Endodermal cell (in vitro differentiated cells): ENCODE data around the gene S1PR1. TPM values are rescaled to one million over a fixed set of nuclear protein-coding genes. Genes with fewer than 3 reads are reported as not detected.

Experiments used
- DNase-seq: peaks from one replicate; pipeline ENCODE4 v3.0.0-alpha.2; 2017
- H3K27ac ChIP-seq: 2 replicates; pipeline ENCODE4 v1.5.1; 2013; ENCODE audit warnings: mild to moderate bottlenecking, low read depth, low read length, moderate library complexity
- H3K27me3 ChIP-seq: 2 replicates; pipeline ENCODE4 v1.6.1; 2013; ENCODE audit warnings: mild to moderate bottlenecking, low read length, moderate library complexity; ENCODE audit not compliant: insufficient read depth, control insufficient read depth, poor library complexity, severe bottlenecking
- H3K36me3 ChIP-seq: 2 replicates; pipeline ENCODE4 v1.7.0; 2013; ENCODE audit warnings: mild to moderate bottlenecking, low read length, moderate library complexity; ENCODE audit not compliant: control insufficient read depth, insufficient read depth
- H3K4me1 ChIP-seq: one replicate; pipeline ENCODE4 v1.7.0; 2013; ENCODE audit warnings: low read length; ENCODE audit not compliant: control insufficient read depth, insufficient read depth
- H3K4me3 ChIP-seq: 2 replicates; pipeline ENCODE4 v1.5.1; 2013; ENCODE audit warnings: mild to moderate bottlenecking, low read length, moderate library complexity
- H3K9ac ChIP-seq: 2 replicates; pipeline ENCODE4 v1.6.1; 2013; ENCODE audit warnings: mild to moderate bottlenecking, low read length, moderate library complexity; ENCODE audit not compliant: poor library complexity, severe bottlenecking; ENCODE audit errors: extremely low read depth
- H3K9me3 ChIP-seq: 2 replicates; pipeline ENCODE4 v1.6.1; 2013; ENCODE audit warnings: mild to moderate bottlenecking, low read length, moderate library complexity; ENCODE audit not compliant: control insufficient read depth
- H3K27ac Mint-ChIP-seq: 2 replicates; pipeline ENCODE4 v1.8.0; 2020; ENCODE audit warnings: mixed read lengths
- H3K27me3 Mint-ChIP-seq: 2 replicates; pipeline ENCODE4 v1.8.0; 2021; ENCODE audit warnings: mild to moderate bottlenecking, mixed read lengths; ENCODE audit not compliant: insufficient read depth
- H3K36me3 Mint-ChIP-seq: 2 replicates; pipeline ENCODE4 v1.8.0; 2020; ENCODE audit warnings: low read depth, mixed read lengths
- H3K4me1 Mint-ChIP-seq: 2 replicates; pipeline ENCODE4 v1.8.0; 2020; ENCODE audit warnings: mixed read lengths
- H3K4me3 Mint-ChIP-seq: 2 replicates; pipeline ENCODE4 v1.8.0; 2020; ENCODE audit warnings: mild to moderate bottlenecking, moderate library complexity, mixed read lengths
- H3K9me3 Mint-ChIP-seq: 2 replicates; pipeline ENCODE4 v1.8.0; 2020; ENCODE audit warnings: mild to moderate bottlenecking, mixed read lengths
- WGBS, 2 experiments: methylation state at CpG; one replicate each; pipeline versions ENCODE4 v1.1.5 to v1.1.7; 2013; ENCODE audit warnings: missing lambda C conversion rate in 2 of 2, mixed read lengths in 1 of 2; ENCODE audit not compliant: insufficient coverage in 1 of 2, insufficient read length in 1 of 2; 5-methylcytosine and 5-hydroxymethylcytosine counted together
- total RNA-seq, 2 donors: library from RNA; stranded (reverse); fragmentation: NEBNext Ultra II Directional in 1 of 2; extraction: Animal tissue kit (Norgen Biotek cat#: 25700) in 1 of 2; gene quantifications; 2 replicates in 1 of 2; 3 replicates in 1 of 2; pipeline ENCODE4 v1.2.1, GENCODE V29; 2021
- TF ChIP-seq, protein P1 (sequence below): fragments of 200-600 bp; sonication (generic); conservative IDR thresholded peaks from 2 replicates; pipeline ENCODE4 v1.5.0; 2021; ENCODE audit warnings: antibody characterized with exemption, mild to moderate bottlenecking

S1PR1 gene
- total RNA-seq, 2 donors from 2014 or later = 0.35 to 0.53 TPM

- no peak for DNase-seq
- TF ChIP-seq, protein P1, sequence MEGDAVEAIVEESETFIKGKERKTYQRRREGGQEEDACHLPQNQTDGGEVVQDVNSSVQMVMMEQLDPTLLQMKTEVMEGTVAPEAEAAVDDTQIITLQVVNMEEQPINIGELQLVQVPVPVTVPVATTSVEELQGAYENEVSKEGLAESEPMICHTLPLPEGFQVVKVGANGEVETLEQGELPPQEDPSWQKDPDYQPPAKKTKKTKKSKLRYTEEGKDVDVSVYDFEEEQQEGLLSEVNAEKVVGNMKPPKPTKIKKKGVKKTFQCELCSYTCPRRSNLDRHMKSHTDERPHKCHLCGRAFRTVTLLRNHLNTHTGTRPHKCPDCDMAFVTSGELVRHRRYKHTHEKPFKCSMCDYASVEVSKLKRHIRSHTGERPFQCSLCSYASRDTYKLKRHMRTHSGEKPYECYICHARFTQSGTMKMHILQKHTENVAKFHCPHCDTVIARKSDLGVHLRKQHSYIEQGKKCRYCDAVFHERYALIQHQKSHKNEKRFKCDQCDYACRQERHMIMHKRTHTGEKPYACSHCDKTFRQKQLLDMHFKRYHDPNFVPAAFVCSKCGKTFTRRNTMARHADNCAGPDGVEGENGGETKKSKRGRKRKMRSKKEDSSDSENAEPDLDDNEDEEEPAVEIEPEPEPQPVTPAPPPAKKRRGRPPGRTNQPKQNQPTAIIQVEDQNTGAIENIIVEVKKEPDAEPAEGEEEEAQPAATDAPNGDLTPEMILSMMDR = no peak
- no peak overlapping the region for H3K4me3 Mint-ChIP-seq
- Histone ChIP-seq H3K27ac (no peak overlapping the region), H3K9ac (no peak overlapping the region), H3K27me3 (no peaks in the 10 kb centered on the region), H3K4me1 (peaks cover 4% of the 10 kb centered on the region), H3K36me3 (no peaks in the 10 kb centered on the region), H3K4me3 (no peak overlapping the region), H3K9me3 (no peaks in the 10 kb centered on the region)
- peaks cover 11% of the 10 kb centered on the region for H3K27me3 Mint-ChIP-seq
- 93 to 94% methylated on average over 4 to 6 of the region's 6 CpGs for WGBS, 2 experiments
- H3K36me3 Mint-ChIP-seq = no peaks in the 10 kb centered on the region
- H3K4me1 Mint-ChIP-seq = peaks cover 6% of the 10 kb centered on the region
- no peaks in the 10 kb centered on the region for H3K9me3 Mint-ChIP-seq
- no peak overlapping the region for H3K27ac Mint-ChIP-seq
Observed at GRCh38 chr1:101247404-101248287, 10.8 kb downstream of the S1PR1 start.

DNA sequence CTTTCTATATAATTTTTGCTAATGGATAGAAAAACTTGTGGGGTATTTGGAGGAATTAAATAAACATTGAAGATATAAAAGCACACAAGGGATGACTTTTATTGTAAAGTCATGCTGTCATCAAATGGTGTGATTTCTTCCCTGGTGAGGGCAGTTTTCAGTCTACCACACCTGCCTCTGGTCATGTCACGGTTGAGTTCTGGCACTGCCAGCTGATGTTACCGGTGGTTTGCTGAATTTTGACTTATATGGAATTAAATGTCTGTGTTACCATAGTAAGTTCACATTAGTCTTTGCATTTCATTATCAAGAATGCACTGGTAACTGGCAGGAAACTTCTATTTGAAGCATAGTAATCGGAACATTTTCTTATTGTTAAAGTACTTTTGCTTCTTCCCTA lies 13.4 kb downstream of the S1PR1 start:
- peaks cover 11% of the 10 kb centered on the region for H3K27me3 Mint-ChIP-seq
- DNase-seq = no peak
- 100% methylated on average over 1 to 3 of the region's 3 CpGs for WGBS, 2 experiments
- TF ChIP-seq, protein P1 = no peak
- peaks cover 6% of the 10 kb centered on the region for H3K4me1 Mint-ChIP-seq
- H3K4me1 ChIP-seq = peaks cover 4% of the 10 kb centered on the region
- H3K9me3 Mint-ChIP-seq = no peaks in the 10 kb centered on the region
- H3K27ac Mint-ChIP-seq = no peak overlapping the region
- no peaks in the 10 kb centered on the region for H3K9me3 ChIP-seq
- H3K27ac ChIP-seq = no peak overlapping the region
- H3K4me3 ChIP-seq = no peak overlapping the region
- no peaks in the 10 kb centered on the region for H3K36me3 Mint-ChIP-seq
- no peaks in the 10 kb centered on the region for H3K36me3 ChIP-seq
- H3K9ac ChIP-seq = no peak overlapping the region
- no peaks in the 10 kb centered on the region for H3K27me3 ChIP-seq
- no peak overlapping the region for H3K4me3 Mint-ChIP-seq

- Mint-ChIP-seq H3K4me1 (peaks cover 6% of the 10 kb centered on the region), H3K27me3 (peaks cover 11% of the 10 kb centered on the region), H3K4me3 (no peak overlapping the region), H3K27ac (no peak overlapping the region), H3K36me3 (no peaks in the 10 kb centered on the region), H3K9me3 (no peaks in the 10 kb centered on the region)
- Histone ChIP-seq H3K36me3 (no peaks in the 10 kb centered on the region), H3K27me3 (no peaks in the 10 kb centered on the region), H3K27ac (no peak overlapping the region), H3K9ac (no peak overlapping the region), H3K9me3 (no peaks in the 10 kb centered on the region), H3K4me3 (no peak overlapping the region), H3K4me1 (peaks cover 4% of the 10 kb centered on the region)
- no peak for DNase-seq
- WGBS, 2 experiments = 61 to 76% methylated on average over 4 to 5 of the region's 5 CpGs
- TF ChIP-seq, protein P1 = no peak
Observed at GRCh38 chr1:101250656-101251272, 13.9 kb downstream of the S1PR1 start.
